NCI-H2227 (cell line): ENCODE data around the gene AGFG1.
"Not testable (repeated sequence)": the region's sequence is repeated elsewhere in the genome, so short reads cannot be mapped to it uniquely, and the experiment has no call there.

ENCODE experiments used
- DNase-seq: peaks from one replicate; lab custom pipeline; 2025; ENCODE audit not compliant: unreplicated experiment; lab: John Stamatoyannopoulos, UW

The AGFG1 gene

GRCh38 chr2:227529871-227530270 is 57.9 kb downstream of the AGFG1 start:
- no peak for DNase-seq

- no peak for DNase-seq
Measured at GRCh38 chr2:227534714-227535113, 62.8 kb downstream of the AGFG1 start.

GRCh38 chr2:227536445-227536844 is 64.5 kb downstream of the AGFG1 start:
- no peak for DNase-seq

- no peak for DNase-seq
Measured at GRCh38 chr2:227539465-227539956, 67.6 kb downstream of the AGFG1 start.

GRCh38 chr2:227540352-227540751 is 68.4 kb downstream of the AGFG1 start:
- DNase-seq: not testable (repeated sequence)

- no peak for DNase-seq
Measured at GRCh38 chr2:227545990-227546389, 74.0 kb downstream of the AGFG1 start.

GRCh38 chr2:227551836-227552235 is 79.9 kb downstream of the AGFG1 start:
- DNase-seq: no peak

- no peak for DNase-seq
Measured at GRCh38 chr2:227562581-227562980, 90.6 kb downstream of the AGFG1 start.

- no peak for DNase-seq
Measured at GRCh38 chr2:227565080-227565479, 93.1 kb downstream of the AGFG1 start.

GRCh38 chr2:227566012-227566411 is 94.1 kb downstream of the AGFG1 start:
- no peak for DNase-seq

- no peak for DNase-seq
Measured at GRCh38 chr2:227568852-227569169, 96.9 kb downstream of the AGFG1 start.

GRCh38 chr2:227570615-227571014 is 98.7 kb downstream of the AGFG1 start:
- no peak for DNase-seq

- no peak for DNase-seq
Measured at GRCh38 chr2:227576110-227576509, 104.2 kb downstream of the AGFG1 start.

GRCh38 chr2:227576812-227577211 is 104.9 kb downstream of the AGFG1 start:
- no peak for DNase-seq

GRCh38 chr2:227577555-227577954 is 105.6 kb downstream of the AGFG1 start:
- no peak for DNase-seq

GRCh38 chr2:227578642-227579041 is 106.7 kb downstream of the AGFG1 start:
- DNase-seq: no peak

GRCh38 chr2:227579791-227580190 is 107.8 kb downstream of the AGFG1 start:
- DNase-seq: no peak

GRCh38 chr2:227582369-227582768 is 110.4 kb downstream of the AGFG1 start:
- DNase-seq: no peak

GRCh38 chr2:227592694-227593387 is 120.9 kb downstream of the AGFG1 start:
- no peak for DNase-seq

GRCh38 chr2:227595797-227596196 is 123.8 kb downstream of the AGFG1 start:
- DNase-seq: no peak

- DNase-seq: no peak
Measured at GRCh38 chr2:227597036-227597435, 125.1 kb downstream of the AGFG1 start.

- no peak for DNase-seq
Measured at GRCh38 chr2:227597998-227598397, 126.0 kb downstream of the AGFG1 start.

GRCh38 chr2:227598835-227599503 is 127.0 kb downstream of the AGFG1 start, which contains the start of gene SCYGR2:
Gene SCYGR2, plus strand, starts transcription at chr2:227598893. Its CDS starts 0 bp downstream, at chr2:227598893.
- DNase-seq: not testable (repeated sequence)
